Left renal pelvis (tissue), 4 donors: Measurements from ENCODE around the gene LATS2. TPM values are rescaled to one million over a fixed set of nuclear protein-coding genes. Genes with fewer than 3 reads are reported as not detected.
"Not testable (repeated sequence)": the region's sequence is repeated elsewhere in the genome, so short reads cannot be mapped to it uniquely, and the experiment has no call there.

Experiments used
- DNase-seq, 4 donors: peaks; one replicate each; pipeline ENCODE4 v3.0.0-alpha.2; 2013; ENCODE audit warnings: low read depth in 4 of 4, low spot score in 3 of 4
- polyA plus RNA-seq, 4 donors: library from polyadenylated mRNA; unstranded; fragments of 120-200 nt; gene quantifications; one replicate each; pipeline ENCODE4 v1.2.1, GENCODE V29; 2013; ENCODE audit not compliant: insufficient read length in 4 of 4

Gene LATS2
- polyA plus RNA-seq, 4 donors: 23.9 to 36.0 (median 27.1) TPM

- no peak for DNase-seq
These were observed 88.7 kb downstream of the LATS2 start for GRCh38 chr13:20972731-20973130.

- DNase-seq: no peak
These were observed 92.2 kb downstream of the LATS2 start for GRCh38 chr13:20969182-20969581.

GRCh38 chr13:20968745-20969144 lies 92.6 kb downstream of the LATS2 start:
- no peak for DNase-seq

GRCh38 chr13:20967340-20967739 lies 94.0 kb downstream of the LATS2 start:
- DNase-seq: no peak

GRCh38 chr13:20964904-20965303 lies 96.5 kb downstream of the LATS2 start:
- DNase-seq: no peak

GRCh38 chr13:20961663-20962062 lies 99.7 kb downstream of the LATS2 start:
- not testable (repeated sequence) for DNase-seq

- DNase-seq: no peak
These were observed 100.6 kb downstream of the LATS2 start for GRCh38 chr13:20960663-20961309.

GRCh38 chr13:20957049-20957620 lies 104.3 kb downstream of the LATS2 start:
- DNase-seq: not testable (repeated sequence)

- DNase-seq: no peak
These were observed 105.9 kb downstream of the LATS2 start for GRCh38 chr13:20955496-20955895.

- DNase-seq: no peak
These were observed 108.0 kb downstream of the LATS2 start for GRCh38 chr13:20953245-20953931.

GRCh38 chr13:20952838-20953237 lies 108.5 kb downstream of the LATS2 start:
- no peak for DNase-seq

GRCh38 chr13:20948001-20948400 lies 113.4 kb downstream of the LATS2 start:
- DNase-seq: not testable (repeated sequence)

GRCh38 chr13:20945952-20946383 lies 115.4 kb downstream of the LATS2 start:
- DNase-seq: no peak

- DNase-seq: no peak
These were observed 118.3 kb downstream of the LATS2 start for GRCh38 chr13:20942938-20943559.

GRCh38 chr13:20940511-20940910 lies 120.9 kb downstream of the LATS2 start:
- not testable (repeated sequence) for DNase-seq

- no peak for DNase-seq
These were observed 121.3 kb downstream of the LATS2 start for GRCh38 chr13:20940083-20940482.

GRCh38 chr13:20939662-20940061 lies 121.7 kb downstream of the LATS2 start:
- DNase-seq: no peak

- no peak for DNase-seq
These were observed 123.1 kb downstream of the LATS2 start for GRCh38 chr13:20938302-20938701.

GRCh38 chr13:20927596-20928257 lies 133.7 kb downstream of the LATS2 start:
- DNase-seq: no peak

GRCh38 chr13:20925395-20925790 lies 136.0 kb downstream of the LATS2 start:
- not testable (repeated sequence) for DNase-seq
